Inflammatory macrophage (primary cell): ENCODE results near the gene RHOG.
"Not testable (repeated sequence)": the region's sequence is repeated elsewhere in the genome, so short reads cannot be mapped to it uniquely, and the experiment has no call there.

Experiments
- DNase-seq, 2 donors: peaks; one replicate each; pipeline ENCODE4 v3.0.0-alpha.2; 2020 to 2022

RHOG gene

GRCh38 chr11:3832816-3833215 lies 7.9 kb downstream of the RHOG start:
- DNase-seq: no peak

DNA sequence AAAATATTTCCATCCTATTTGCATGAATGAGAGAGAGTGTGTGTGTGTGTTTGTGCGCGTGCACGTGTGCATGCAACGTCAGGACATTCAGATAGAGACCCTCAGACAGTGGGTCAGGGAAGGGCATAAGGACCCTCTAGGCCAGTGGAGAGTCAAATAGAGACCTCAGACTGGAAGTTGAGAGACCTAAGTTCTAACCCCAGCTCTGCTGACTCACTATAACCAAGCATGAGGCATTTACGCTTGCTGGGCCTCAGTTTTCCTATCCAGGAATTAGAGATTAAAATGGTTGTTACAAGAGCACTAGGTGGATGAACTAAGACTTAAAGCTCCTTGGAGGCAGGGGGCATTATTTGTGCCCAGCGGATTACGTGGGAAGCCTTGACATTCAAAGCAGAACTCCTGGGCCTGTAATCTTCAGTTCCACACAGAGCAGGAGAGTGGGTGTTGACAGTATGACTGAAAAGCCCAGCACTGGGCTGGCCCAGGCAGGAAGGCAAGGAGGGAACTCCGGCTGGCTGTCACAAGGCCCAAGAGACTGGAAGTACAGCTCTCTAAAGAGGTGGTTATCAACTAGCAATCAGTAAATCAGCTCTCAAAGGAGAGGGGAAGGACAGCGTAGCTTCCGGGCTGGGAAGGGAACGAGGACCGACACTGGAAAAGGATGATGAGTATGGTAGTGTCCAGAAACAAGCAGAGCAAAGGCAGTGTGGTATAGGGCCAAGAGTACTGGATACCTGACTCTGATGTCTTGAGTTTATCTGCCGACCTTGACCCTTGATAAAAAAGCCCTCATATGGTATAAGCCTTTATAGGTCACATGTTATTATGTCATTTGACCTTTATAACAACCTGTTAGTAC lies 9.2 kb downstream of the RHOG start:
- DNase-seq: peak; percentile 88 to 94

- DNase-seq: peak in 1 of 2 donors; percentile 40
Measured at GRCh38 chr11:3830730-3831129, 10.0 kb downstream of the RHOG start.

GRCh38 chr11:3830088-3830487 lies 10.7 kb downstream of the RHOG start:
- no peak for DNase-seq

- DNase-seq: peak in 1 of 2 donors; percentile 56
Measured at GRCh38 chr11:3827434-3828186, 13.1 kb downstream of the RHOG start.

GRCh38 chr11:3826721-3827120 lies 14.0 kb downstream of the RHOG start:
- no peak for DNase-seq

GRCh38 chr11:3825473-3826154 lies 15.1 kb downstream of the RHOG start:
- DNase-seq: no peak

DNA sequence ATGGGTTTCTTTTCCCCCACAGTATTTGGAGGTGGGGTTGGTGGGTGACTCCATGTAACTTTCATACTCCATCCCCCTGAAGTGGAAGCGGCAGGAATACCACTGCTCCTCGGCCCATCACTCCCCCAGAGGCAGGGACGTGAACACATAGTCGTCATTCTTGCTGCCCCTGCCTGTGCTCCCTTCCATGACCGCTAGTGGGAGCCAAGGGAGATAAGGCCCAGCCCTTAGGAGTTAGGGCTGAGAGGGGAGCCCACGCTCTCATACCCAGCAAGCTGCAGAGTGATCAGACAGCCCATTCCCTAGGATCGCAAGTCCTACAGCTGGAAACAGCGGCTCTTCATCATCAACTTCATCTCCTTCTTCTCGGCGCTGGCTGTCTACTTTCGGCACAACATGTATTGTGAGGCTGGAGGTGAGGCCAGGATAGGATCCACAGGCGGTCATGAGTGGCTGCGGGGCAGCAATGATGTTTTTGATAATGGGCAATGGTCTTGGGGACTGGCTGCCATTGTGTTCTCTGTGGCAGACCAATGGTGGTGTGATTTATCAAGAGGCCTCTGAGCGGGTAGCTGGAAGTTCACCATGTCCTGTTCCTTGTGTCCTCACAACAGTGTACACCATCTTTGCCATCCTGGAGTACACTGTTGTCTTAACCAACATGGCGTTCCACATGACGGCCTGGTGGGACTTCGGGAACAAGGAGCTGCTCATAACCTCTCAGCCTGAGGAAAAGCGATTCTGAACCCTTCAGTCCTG lies 15.9 kb downstream of the RHOG start:
- peak; percentile 86 to 91 for DNase-seq

DNA sequence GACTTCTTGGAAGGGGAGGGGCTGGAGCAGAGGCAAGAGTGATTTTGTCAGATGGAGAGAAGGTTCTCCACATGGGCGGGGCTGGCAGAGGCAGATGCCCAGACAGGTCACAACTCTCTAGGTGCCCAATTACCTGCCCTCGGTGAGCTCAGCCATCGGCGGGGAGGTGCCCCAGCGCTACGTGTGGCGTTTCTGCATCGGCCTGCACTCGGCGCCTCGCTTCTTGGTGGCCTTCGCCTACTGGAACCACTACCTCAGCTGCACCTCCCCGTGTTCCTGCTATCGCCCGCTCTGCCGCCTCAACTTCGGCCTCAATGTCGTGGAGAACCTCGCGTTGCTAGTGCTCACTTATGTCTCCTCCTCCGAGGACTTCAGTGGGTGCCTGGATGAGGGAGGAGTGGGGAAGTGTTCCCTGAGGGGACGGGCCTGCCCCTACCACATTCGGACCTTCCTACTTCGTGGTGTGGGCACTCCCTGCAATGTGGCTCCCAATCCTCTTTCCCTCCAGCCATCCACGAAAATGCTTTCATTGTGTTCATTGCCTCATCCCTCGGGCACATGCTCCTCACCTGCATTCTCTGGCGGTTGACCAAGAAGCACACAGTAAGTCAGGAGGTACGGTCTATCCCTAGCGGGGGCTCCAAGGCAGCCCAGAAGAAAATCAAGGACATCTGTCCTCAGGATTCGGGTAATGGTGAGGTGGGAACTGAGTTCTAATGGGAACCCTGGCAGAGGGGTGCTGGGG lies 16.8 kb downstream of the RHOG start:
- DNase-seq: no peak

DNA sequence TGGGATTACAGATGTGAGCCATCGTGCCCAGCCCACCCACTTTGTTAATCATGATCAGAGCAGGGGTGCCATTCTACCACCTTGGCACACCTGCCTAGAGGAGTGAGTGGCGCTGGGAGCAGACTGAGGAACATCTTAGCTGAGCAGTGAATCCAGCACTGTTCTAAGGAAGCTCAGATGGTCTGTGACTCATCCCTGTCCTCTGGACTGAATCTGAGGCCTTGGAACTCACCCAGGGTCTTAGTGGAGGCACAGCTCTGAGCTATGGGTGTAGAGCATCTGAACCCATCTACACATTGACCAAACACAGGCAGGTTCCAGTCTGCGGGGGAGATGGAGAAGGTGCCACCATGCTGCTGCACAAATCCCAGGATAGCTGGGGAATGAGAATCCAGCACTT lies 17.5 kb downstream of the RHOG start:
- DNase-seq: no peak

GRCh38 chr11:3822312-3822711 lies 18.4 kb downstream of the RHOG start:
- DNase-seq: no peak

DNA sequence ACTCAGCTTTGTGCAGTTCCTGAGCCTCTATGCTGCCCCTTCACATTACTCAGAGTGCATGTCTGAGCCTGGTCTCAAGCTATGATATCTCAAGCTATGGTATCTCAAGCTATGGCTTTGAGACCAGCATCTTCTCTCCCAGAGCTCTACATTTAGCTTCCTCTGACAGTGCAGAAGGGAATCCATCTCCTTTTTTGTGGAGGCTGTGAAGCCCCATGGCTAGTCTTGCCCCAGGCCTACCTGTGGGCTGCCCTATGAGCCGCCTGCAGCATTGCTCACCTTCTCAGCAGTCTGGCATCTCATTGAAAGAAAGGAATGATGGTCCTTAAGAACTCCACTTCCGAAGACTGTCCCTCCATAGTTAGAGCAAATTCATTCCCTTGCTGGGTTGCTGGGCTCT lies 19.8 kb downstream of the RHOG start:
- no peak for DNase-seq

- DNase-seq: no peak
Measured at GRCh38 chr11:3817181-3817800, 23.5 kb downstream of the RHOG start.

DNA sequence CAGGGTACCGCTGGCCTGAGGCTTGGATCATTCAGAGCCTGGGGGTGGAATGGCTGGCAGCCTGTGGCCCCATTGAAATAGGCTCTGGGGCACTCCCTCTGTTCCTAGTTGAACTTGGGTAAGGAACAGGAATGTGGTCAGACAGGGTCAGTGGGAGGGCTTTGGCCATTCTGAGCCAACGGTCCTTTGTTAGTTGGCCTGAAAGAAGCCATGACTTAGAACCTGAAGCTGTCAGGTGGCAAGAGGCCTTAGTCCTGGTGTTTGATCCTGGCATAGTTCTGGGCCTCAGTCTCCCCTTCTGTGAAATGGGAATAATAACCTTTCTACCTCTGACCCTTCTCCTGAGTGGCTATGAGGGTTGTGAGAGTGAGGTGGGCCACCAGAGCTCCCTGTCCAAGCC lies 24.1 kb downstream of the RHOG start:
- no peak for DNase-seq

GRCh38 chr11:3815845-3816244 lies 24.9 kb downstream of the RHOG start:
- no peak for DNase-seq

DNA sequence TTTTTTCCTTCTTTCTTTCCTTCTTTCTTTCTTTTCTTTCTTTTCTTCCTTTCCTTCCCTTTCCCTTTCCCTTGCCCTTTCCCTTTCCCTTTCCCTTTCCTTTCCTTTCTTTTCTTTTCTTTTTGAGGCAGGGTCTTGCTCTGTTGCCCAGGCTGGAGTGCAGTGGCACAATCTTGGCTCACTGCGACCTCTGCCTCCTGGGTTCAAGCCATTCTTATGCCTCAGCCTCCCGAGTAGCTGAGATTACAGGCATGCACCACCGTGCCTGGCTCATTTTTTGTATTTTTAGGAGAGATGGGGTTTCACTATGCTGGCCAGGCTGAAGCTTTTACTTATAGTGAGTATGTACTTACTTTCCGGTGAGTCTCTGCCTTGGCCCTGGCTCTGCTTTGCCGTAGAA lies 25.9 kb downstream of the RHOG start:
- DNase-seq: not testable (repeated sequence)

GRCh38 chr11:3810951-3811350 lies 29.8 kb downstream of the RHOG start:
- DNase-seq: no peak

- no peak for DNase-seq
Measured at GRCh38 chr11:3810446-3810845, 30.3 kb downstream of the RHOG start.

- DNase-seq: no peak
Measured at GRCh38 chr11:3809624-3809928, 31.2 kb downstream of the RHOG start.

DNA sequence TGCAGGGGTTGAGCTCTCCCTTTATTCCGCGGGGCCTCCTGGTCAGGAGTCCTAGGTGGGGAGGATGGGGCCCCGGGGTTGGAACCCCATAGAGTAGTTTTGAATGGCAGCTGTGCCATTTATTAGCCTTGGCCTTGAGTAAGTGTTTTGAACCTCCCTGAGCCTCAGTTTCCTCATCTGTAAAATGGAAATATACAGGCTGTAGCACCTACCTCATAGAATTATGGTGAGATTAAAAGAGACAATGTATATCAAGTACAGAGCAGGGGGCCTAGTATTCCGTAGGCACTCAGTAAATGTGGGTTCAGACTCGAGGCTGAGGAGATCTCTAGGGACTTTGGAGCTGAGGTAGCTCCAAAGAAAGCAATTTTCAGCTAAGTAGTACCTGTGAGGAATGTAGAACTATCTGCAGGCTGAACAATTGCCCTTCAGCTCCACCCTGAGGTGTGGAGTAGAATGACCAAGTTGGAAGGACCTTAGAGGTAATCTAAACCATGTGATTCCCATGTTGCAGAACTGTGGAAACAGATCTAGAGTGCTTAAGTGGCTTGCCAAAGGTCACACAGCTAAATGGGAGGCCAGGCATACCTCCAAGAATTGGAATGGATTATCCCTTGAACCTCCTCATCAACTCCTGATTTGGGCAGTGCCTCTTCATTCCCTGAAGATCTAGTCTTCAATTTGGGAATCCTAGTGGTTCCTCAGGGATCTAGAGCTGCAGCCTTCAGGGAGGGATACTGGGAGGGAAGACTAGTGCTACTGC lies 31.7 kb downstream of the RHOG start:
- peak; percentile 51 to 69 for DNase-seq
